ENCODE results near the gene PPP6R1.

DNA sequence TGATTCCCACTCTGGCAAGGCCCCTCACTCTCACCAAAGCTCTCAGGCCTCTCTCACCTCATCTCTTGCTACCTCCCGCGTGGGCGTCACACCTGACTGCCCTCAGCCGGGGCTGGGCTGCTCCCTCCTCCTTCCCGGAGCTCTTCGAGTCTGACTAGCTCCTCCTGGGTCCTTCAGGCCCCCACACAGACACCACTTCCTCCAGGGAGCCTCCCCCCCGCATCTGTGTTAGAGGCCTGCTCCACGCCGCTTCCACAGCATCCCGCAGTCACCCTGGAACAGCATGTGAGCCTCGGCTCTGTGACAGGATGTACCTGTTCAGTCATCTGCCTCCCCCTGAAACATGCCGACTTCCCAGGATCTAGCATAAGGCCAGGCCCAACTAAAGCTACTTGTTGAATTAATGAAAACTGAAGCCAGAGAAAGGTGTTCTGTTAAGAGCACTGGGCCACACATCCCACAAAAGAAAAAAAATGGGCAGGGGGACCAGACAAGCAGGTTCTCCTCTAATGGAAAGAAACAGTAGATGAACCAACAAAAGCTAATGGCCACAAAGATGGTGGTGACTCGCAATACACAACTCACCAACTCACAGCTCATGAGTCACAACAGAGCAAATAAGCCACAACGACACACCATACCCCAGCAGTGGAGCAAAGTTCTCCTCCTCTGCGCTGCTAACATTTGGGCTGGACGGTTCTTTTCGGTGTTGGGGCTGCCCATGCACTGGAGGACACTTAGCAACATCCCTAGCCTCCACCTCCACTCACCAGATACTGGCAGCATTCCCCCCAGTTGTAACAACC is 3.0 kb downstream of the PPP6R1 start:
- TF ChIP-seq POLR2AphosphoS5 (IDR thresholded peaks at IDR 0.05; ENCODE audit: borderline replicate concordance, low read depth, low read length) (no peak), EZH2 (IDR thresholded peaks at IDR 0.05) (no peak), FOXP2 (optimal IDR thresholded peaks at IDR 0.05; ENCODE audit: control extremely low read depth, extremely low read length, insufficient read depth) (no peak)
